A549 treated with dexamethasone at 1 μM for 4 hours (cell line): Measurements from ENCODE around the gene RALGPS2. TPM values are rescaled to one million over a fixed set of nuclear protein-coding genes. Genes with fewer than 3 reads are reported as not detected.

ENCODE experiments used
- total RNA-seq: library from RNA; stranded (reverse); fragments of 200-300 nt; extraction: Qiagen RNA extraction; gene quantifications from 5 replicates; pipeline ENCODE4 v1.2.3, GENCODE V29; 2022

RALGPS2 gene, protein sequence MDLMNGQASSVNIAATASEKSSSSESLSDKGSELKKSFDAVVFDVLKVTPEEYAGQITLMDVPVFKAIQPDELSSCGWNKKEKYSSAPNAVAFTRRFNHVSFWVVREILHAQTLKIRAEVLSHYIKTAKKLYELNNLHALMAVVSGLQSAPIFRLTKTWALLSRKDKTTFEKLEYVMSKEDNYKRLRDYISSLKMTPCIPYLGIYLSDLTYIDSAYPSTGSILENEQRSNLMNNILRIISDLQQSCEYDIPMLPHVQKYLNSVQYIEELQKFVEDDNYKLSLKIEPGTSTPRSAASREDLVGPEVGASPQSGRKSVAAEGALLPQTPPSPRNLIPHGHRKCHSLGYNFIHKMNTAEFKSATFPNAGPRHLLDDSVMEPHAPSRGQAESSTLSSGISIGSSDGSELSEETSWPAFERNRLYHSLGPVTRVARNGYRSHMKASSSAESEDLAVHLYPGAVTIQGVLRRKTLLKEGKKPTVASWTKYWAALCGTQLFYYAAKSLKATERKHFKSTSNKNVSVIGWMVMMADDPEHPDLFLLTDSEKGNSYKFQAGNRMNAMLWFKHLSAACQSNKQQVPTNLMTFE
- 16.5 to 41.1 TPM (median 33.1 TPM) in 5 replicates for total RNA-seq

DNA sequence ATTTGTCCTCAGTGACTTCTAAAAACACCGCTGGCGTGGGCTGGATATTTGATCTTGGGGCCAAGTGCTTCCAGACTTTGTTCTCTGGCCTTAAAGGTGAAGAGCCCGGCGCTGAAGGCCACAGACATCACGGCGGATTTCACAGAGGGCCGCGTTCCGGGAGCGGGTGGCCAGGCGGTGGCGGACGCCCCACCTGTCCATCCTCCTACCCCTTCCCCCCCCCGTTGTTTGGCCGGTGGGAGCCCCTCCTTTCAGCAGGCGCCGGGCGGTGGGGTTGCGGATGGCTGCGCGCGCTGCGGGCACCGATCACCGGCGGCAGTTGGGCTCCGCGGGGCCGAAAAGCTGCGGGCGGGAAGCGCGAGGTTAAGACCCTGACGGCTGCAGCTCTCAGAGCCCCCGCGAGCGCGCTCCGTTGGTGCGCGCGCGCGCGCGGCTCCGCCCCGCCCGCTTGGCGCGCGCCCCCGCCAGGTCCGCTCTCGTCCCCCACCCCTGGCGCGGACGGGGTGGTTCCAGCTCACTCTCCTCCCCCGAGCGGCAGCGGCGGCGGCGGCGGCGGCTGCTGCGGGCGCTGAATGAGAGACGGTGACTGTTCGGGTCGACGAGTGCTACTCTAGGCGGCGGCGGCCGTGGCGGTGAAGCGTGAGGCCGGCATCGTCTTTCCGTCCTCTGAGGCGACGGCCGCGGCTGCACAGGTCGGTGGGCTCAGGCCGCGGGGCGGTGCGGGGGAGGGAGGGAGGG, at the start of gene RALGPS2:
TSS of gene RALGPS2 (plus strand) at position 517 of the 738 bp plus-strand sequence. CDS start 51,521 bp downstream, outside the sequence.

GRCh38 chr1:178870944-178871343, 145.9 kb downstream of the RALGPS2 start, which contains the start of gene ANGPTL1:
Gene ANGPTL1 (minus strand): TSS chr1:178871077. CDS start chr1:178865776, 5,301 bp downstream.

Other genes starting within 250 kb of the RALGPS2 start
- not detected in 5 replicates for gene CLEC20A, start 228.3 kb upstream of the RALGPS2 start, total RNA-seq
- 0.13 TPM in 1 of 5 replicates, not detected in the others for gene TEX35, start 212.1 kb upstream of the RALGPS2 start, total RNA-seq
- 0.08 TPM in 1 of 5 replicates, not detected in the others for gene ANGPTL1, start 145.8 kb downstream of the RALGPS2 start, total RNA-seq